Measurements from ENCODE around the gene MAST1.
"Not testable (repeated sequence)": the region's sequence is repeated elsewhere in the genome, so short reads cannot be mapped to it uniquely, and the experiment has no call there.

The MAST1 gene

GRCh38 chr19:12842511-12842910 is 4.2 kb downstream of the MAST1 start:
- no peak for DNase-seq
- peaks cover 33% of the 10 kb centered on the region for H3K4me1 ChIP-seq (ENCODE audit: insufficient read depth, low read length)
- H3K4me3 ChIP-seq (ENCODE audit: low read depth in 1 of 2, low read length in 2 of 2): no peak overlapping the region
- H3K79me2 ChIP-seq (ENCODE audit: insufficient read depth, low read length): peaks cover 39% of the 10 kb centered on the region
- peaks cover 30% of the 10 kb centered on the region for H4K20me1 ChIP-seq (ENCODE audit: insufficient read depth, low read length)
- no peak overlapping the region for H2AFZ ChIP-seq (ENCODE audit: low read depth, low read length)
- H3K4me2 ChIP-seq (ENCODE audit: insufficient read depth, low read length): no peak overlapping the region
- H3K36me3 ChIP-seq (ENCODE audit: insufficient read depth, low read length): peaks cover 12% of the 10 kb centered on the region
- no peak overlapping the region for H3K27ac ChIP-seq (ENCODE audit: low read length)
- no peaks in the 10 kb centered on the region for H3K9me3 ChIP-seq (ENCODE audit: insufficient read depth, low read length, severe bottlenecking)
- ATAC-seq (ENCODE audit: insufficient read depth, low read depth): no peak
- H3K9ac ChIP-seq (ENCODE audit: low read depth, low read length): no peak overlapping the region
- H3K27me3 ChIP-seq (ENCODE audit: insufficient read depth, low read length, poor library complexity): no peaks in the 10 kb centered on the region
- TF ChIP-seq CTCF (IDR thresholded peaks at IDR 0.05; ENCODE audit: borderline replicate concordance, extremely low read depth, low read length, poor library complexity, severe bottlenecking) (no peak), EZH2 (IDR thresholded peaks at IDR 0.05; ENCODE audit: borderline replicate concordance, low read depth, low read length, severe bottlenecking) (no peak)

DNA sequence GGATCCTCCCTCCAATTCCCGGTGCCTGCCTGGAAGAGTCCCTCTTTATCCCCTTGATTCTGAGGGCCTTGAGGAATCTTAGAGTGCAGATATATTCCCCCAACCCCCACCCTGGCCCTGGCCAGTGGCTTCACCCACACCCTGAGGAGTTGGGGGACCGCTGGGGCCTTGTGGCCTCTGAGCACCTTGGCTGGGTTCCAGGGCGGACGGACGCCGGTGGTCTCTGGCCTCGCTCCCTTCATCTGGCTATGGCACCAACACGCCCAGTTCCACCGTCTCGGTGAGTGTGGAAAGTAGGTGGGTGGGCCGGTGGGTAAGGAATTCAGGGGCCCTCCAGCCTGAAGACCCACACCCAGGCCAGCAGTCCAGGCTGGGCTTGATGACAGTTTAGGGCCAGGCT is 5.0 kb downstream of the MAST1 start:
- Histone ChIP-seq H3K27ac (ENCODE audit: low read length) (no peak overlapping the region), H3K4me1 (ENCODE audit: insufficient read depth, low read length) (peaks cover 31% of the 10 kb centered on the region), H4K20me1 (ENCODE audit: insufficient read depth, low read length) (peaks cover 33% of the 10 kb centered on the region), H3K79me2 (ENCODE audit: insufficient read depth, low read length) (peaks cover 39% of the 10 kb centered on the region), H3K4me3 (ENCODE audit: low read depth in 1 of 2, low read length in 2 of 2) (no peak overlapping the region), H3K9me3 (ENCODE audit: insufficient read depth, low read length, severe bottlenecking) (no peaks in the 10 kb centered on the region), H3K27me3 (ENCODE audit: insufficient read depth, low read length, poor library complexity) (no peaks in the 10 kb centered on the region), H3K4me2 (ENCODE audit: insufficient read depth, low read length) (no peak overlapping the region), H3K9ac (ENCODE audit: low read depth, low read length) (no peak overlapping the region), H3K36me3 (ENCODE audit: insufficient read depth, low read length) (peaks cover 18% of the 10 kb centered on the region), H2AFZ (ENCODE audit: low read depth, low read length) (no peak overlapping the region)
- DNase-seq (no peak), ATAC-seq (ENCODE audit: insufficient read depth, low read depth) (no peak)
- TF ChIP-seq EZH2 (IDR thresholded peaks at IDR 0.05; ENCODE audit: borderline replicate concordance, low read depth, low read length, severe bottlenecking) (no peak), CTCF (IDR thresholded peaks at IDR 0.05; ENCODE audit: borderline replicate concordance, extremely low read depth, low read length, poor library complexity, severe bottlenecking) (no peak)

DNA sequence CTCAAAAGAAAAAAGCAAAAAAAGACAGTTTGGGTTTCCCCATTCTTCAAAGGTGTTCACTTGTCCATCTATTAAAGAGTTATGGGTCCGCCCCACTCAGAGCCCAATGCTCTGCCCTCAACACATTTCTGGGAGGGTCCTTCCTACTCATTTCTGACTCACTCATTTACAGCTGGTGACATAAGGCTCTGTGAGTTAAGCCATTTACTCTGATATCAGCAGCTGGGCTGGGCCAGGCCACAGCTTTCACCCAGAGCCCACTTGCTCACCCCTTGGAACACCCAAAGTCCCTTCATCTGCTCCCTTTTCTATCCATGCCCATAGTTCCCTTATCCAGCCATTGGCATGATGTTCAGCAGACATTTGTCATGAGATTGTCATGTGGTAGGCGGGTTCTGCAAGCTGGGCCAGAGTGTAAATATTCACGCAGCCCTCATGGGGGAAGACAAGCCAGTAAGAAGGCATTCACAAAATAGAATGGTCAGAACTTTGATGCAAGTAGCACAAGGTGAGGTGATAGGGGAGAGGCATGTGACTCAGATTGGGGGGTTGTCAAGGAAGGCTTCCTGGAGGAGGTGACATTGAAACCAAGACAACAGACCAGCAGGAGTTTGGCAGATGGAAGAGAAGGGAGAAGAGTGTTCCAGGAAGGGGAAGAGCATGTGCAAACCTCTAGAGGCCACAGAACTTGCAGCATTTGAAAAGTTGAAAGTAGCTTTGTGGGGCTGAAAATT is 5.9 kb downstream of the MAST1 start:
- DNase-seq: no peak
- ATAC-seq (ENCODE audit: insufficient read depth, low read depth): no peak
- H3K4me2 ChIP-seq (ENCODE audit: insufficient read depth, low read length): no peak overlapping the region
- H3K4me1 ChIP-seq (ENCODE audit: insufficient read depth, low read length): peaks cover 23% of the 10 kb centered on the region
- H3K27me3 ChIP-seq (ENCODE audit: insufficient read depth, low read length, poor library complexity): no peaks in the 10 kb centered on the region
- H3K9me3 ChIP-seq (ENCODE audit: insufficient read depth, low read length, severe bottlenecking): no peaks in the 10 kb centered on the region
- peaks cover 35% of the 10 kb centered on the region for H3K79me2 ChIP-seq (ENCODE audit: insufficient read depth, low read length)
- no peak overlapping the region for H3K27ac ChIP-seq (ENCODE audit: low read length)
- TF ChIP-seq EZH2 (IDR thresholded peaks at IDR 0.05; ENCODE audit: borderline replicate concordance, low read depth, low read length, severe bottlenecking) (no peak), CTCF (IDR thresholded peaks at IDR 0.05; ENCODE audit: borderline replicate concordance, extremely low read depth, low read length, poor library complexity, severe bottlenecking) (no peak)
- H3K9ac ChIP-seq (ENCODE audit: low read depth, low read length): no peak overlapping the region
- H3K36me3 ChIP-seq (ENCODE audit: insufficient read depth, low read length): peaks cover 21% of the 10 kb centered on the region
- H3K4me3 ChIP-seq (ENCODE audit: low read depth in 1 of 2, low read length in 2 of 2): no peak overlapping the region
- peaks cover 31% of the 10 kb centered on the region for H4K20me1 ChIP-seq (ENCODE audit: insufficient read depth, low read length)
- no peak overlapping the region for H2AFZ ChIP-seq (ENCODE audit: low read depth, low read length)

DNA sequence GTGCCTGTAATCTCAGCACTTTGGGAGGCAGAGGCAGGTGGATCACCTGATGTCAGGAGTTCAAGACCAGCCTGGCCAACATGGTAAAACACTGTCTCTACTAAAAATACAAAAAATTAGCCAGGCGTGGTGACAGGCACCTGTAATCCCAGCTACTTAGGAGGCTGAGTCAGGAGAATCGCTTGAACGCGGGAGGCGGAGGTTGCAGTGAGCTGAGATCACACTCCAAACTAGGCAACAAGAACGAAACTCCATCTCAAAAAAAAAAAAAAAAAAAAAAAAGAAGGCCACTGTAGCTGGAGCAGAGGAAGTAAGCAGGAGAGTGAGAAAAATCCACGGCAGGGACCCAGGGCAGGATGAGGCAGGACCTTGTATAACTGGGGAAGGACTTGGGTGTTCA is 8.3 kb downstream of the MAST1 start:
- Histone ChIP-seq H3K79me2 (ENCODE audit: insufficient read depth, low read length) (peaks cover 13% of the 10 kb centered on the region), H4K20me1 (ENCODE audit: insufficient read depth, low read length) (peaks cover 16% of the 10 kb centered on the region), H3K36me3 (ENCODE audit: insufficient read depth, low read length) (peaks cover 22% of the 10 kb centered on the region)
- not testable (repeated sequence) for H3K9me3 ChIP-seq (ENCODE audit: insufficient read depth, low read length, severe bottlenecking); H3K4me1 ChIP-seq (ENCODE audit: insufficient read depth, low read length); ATAC-seq (ENCODE audit: insufficient read depth, low read depth); H3K9ac ChIP-seq (ENCODE audit: low read depth, low read length); H3K4me2 ChIP-seq (ENCODE audit: insufficient read depth, low read length); H2AFZ ChIP-seq (ENCODE audit: low read depth, low read length); DNase-seq; H3K27me3 ChIP-seq (ENCODE audit: insufficient read depth, low read length, poor library complexity); H3K4me3 ChIP-seq (ENCODE audit: low read depth in 1 of 2, low read length in 2 of 2); H3K27ac ChIP-seq (ENCODE audit: low read length)
